Keratinocyte (primary cell): ENCODE data around the gene SOX15. TPM values are rescaled to one million over a fixed set of nuclear protein-coding genes. Genes with fewer than 3 reads are reported as not detected.
A peak's percentile ranks its signal among the peaks of the same experiment; 100 is the strongest.

Experiments
- DNase-seq: peaks from one replicate; pipeline ENCODE4 v3.0.0-alpha.2; 2011; ENCODE audit warnings: low read depth, missing footprints, low spot score
- FAIRE-seq: peaks from 2 replicates; lab custom pipeline; 2011; peaks lifted over from hg19 to GRCh38; lab: Jason Lieb, UNC
- H2AFZ ChIP-seq: 2 replicates; pipeline ENCODE4 v1.6.0; 2012; ENCODE audit warnings: low read length, control low read depth, inconsistent platforms; ENCODE audit not compliant: control insufficient read depth
- H3K27ac ChIP-seq: 2 replicates; pipeline ENCODE4 v1.5.1; 2011; ENCODE audit warnings: low read length; ENCODE audit not compliant: control insufficient read depth, insufficient read depth
- H3K27me3 ChIP-seq: 3 replicates; pipeline ENCODE4 v1.6.0; 2011; ENCODE audit warnings: low read length; ENCODE audit not compliant: control insufficient read depth, insufficient read depth; ENCODE audit errors: extremely low read depth
- H3K36me3 ChIP-seq, 2 experiments: 2 replicates in 1 of 2; 3 replicates in 1 of 2; pipeline ENCODE4 v1.5.1; 2011; ENCODE audit warnings: low read length in 2 of 2, mild to moderate bottlenecking in 1 of 2; ENCODE audit not compliant: control insufficient read depth in 2 of 2, insufficient read depth in 2 of 2; ENCODE audit errors: extremely low read depth in 1 of 2
- H3K4me1 ChIP-seq: 3 replicates; pipeline ENCODE4 v1.5.1; 2011; ENCODE audit warnings: low read length; ENCODE audit not compliant: control insufficient read depth, insufficient read depth; ENCODE audit errors: extremely low read depth
- H3K4me2 ChIP-seq: 3 replicates; pipeline ENCODE4 v1.6.0; 2011; ENCODE audit warnings: low read depth, low read length; ENCODE audit not compliant: control insufficient read depth, insufficient read depth; ENCODE audit errors: extremely low read depth
- H3K4me3 ChIP-seq, 3 experiments: fragments of 200-600 bp in 1 of 3; sonication (generic) in 1 of 3; 2 replicates in 2 of 3; 3 replicates in 1 of 3; pipeline ENCODE4 v1.5.1; 2011 to 2016; ENCODE audit warnings: low read length in 3 of 3, mild to moderate bottlenecking in 3 of 3, control low read depth in 2 of 3, inconsistent platforms in 1 of 3, low read depth in 1 of 3, mixed read lengths in 1 of 3, mixed run types in 1 of 3, moderate library complexity in 1 of 3; ENCODE audit not compliant: control insufficient read depth in 2 of 3, insufficient read depth in 2 of 3; ENCODE audit errors: extremely low read depth in 1 of 3
- H3K79me2 ChIP-seq: 2 replicates; pipeline ENCODE4 v1.6.0; 2012; ENCODE audit warnings: low read length; ENCODE audit not compliant: control insufficient read depth, insufficient read depth
- H3K9ac ChIP-seq: 3 replicates; pipeline ENCODE4 v1.6.0; 2011; ENCODE audit warnings: low read length; ENCODE audit not compliant: control insufficient read depth, insufficient read depth; ENCODE audit errors: extremely low read depth
- H3K9me1 ChIP-seq: 3 replicates; pipeline ENCODE4 v1.6.0; 2011; ENCODE audit warnings: low read length; ENCODE audit not compliant: control insufficient read depth, insufficient read depth; ENCODE audit errors: extremely low read depth
- H3K9me3 ChIP-seq: 2 replicates; pipeline ENCODE4 v1.5.1; 2012; ENCODE audit warnings: low read depth, low read length; ENCODE audit not compliant: control insufficient read depth
- H4K20me1 ChIP-seq: 3 replicates; pipeline ENCODE4 v1.6.0; 2011; ENCODE audit warnings: low read length; ENCODE audit not compliant: control insufficient read depth, insufficient read depth; ENCODE audit errors: extremely low read depth
- CTCF ChIP-seq, 3 experiments: IDR thresholded peaks in 1 of 3; conservative IDR thresholded peaks in 1 of 3; optimal IDR thresholded peaks in 1 of 3; 2 replicates in 2 of 3; 3 replicates in 1 of 3; pipeline versions ENCODE3 to v1.5.1; 2011; ENCODE audit warnings: low read length in 3 of 3, mild to moderate bottlenecking in 3 of 3, moderate library complexity in 2 of 3, control low read depth in 1 of 3, inconsistent platforms in 1 of 3; ENCODE audit not compliant: insufficient read depth in 2 of 3; ENCODE audit errors: extremely low read depth in 1 of 3
- EZH2 ChIP-seq: IDR thresholded peaks from one replicate; pipeline ENCODE4 v1.6.1; 2012; ENCODE audit warnings: inconsistent platforms, mild to moderate bottlenecking, low read length, moderate library complexity
- dilution Hi-C: fragments of 300-500 bp; cut with MboI; formaldehyde crosslinking; loops from one replicate; pipeline ENCODE4 v1.7.0; 2020; ENCODE audit warnings: low sequenced_read_pairs; ENCODE audit not compliant: extremely low pct_ligation_motif_present
- polyA plus RNA-seq, 5 experiments: library from polyadenylated mRNA; depleted of rRNA in 3 of 5; stranded (reverse) in 3 of 5; stranded (forward) in 1 of 5; unstranded in 1 of 5; fragments of >200 nt; gene quantifications; 1 replicate in 1 of 5; 2 replicates in 3 of 5; 3 replicates in 1 of 5; pipeline versions ENCODE4 v1.2.1 to v1.2.3, GENCODE V29; 2011 to 2012; ENCODE audit warnings: missing spikeins in 2 of 5, low read depth in 1 of 5, low replicate concordance in 1 of 5

Gene SOX15
- polyA plus RNA-seq, 1 donor (not counting 4 experiments of a cell fraction or from before 2014, with no cell fraction given), result 86.2 TPM

GRCh38 chr17:7612294-7612640, 22.4 kb upstream of the SOX15 start:
- Histone ChIP-seq H3K9me3 (no peaks in the 10 kb centered on the region), H3K4me3 (peak overlapping the region in 2 of 3 experiments; percentile 2), H3K36me3 (peaks cover 0 to 9% of the 10 kb centered on the region in 2 experiments), H3K4me2 (peak overlapping the region; percentile 4), H3K9ac (no peak overlapping the region), H3K27ac (no peak overlapping the region), H3K9me1 (no peaks in the 10 kb centered on the region), H4K20me1 (peaks cover 3% of the 10 kb centered on the region), H2AFZ (no peak overlapping the region), H3K27me3 (no peaks in the 10 kb centered on the region), H3K79me2 (peaks cover 66% of the 10 kb centered on the region), H3K4me1 (peaks cover 20% of the 10 kb centered on the region)
- DNase-seq, result no peak
- TF ChIP-seq EZH2 (no peak), CTCF (optimal IDR thresholded peaks at IDR 0.05 in 1 of 3, IDR thresholded peaks at IDR 0.05 in 1 of 3, conservative IDR thresholded peaks at IDR 0.05 in 1 of 3; ENCODE audit: extremely low read depth in 1 of 3, insufficient read depth in 2 of 3, low read length in 3 of 3) (no peak)
- dilution Hi-C loops, result no loop called here
- FAIRE-seq, result no peak

GRCh38 chr17:7611635-7612293, 21.9 kb upstream of the SOX15 start:
- peak overlapping the region in 2 of 3 experiments; percentile 2 for H3K4me3 ChIP-seq
- H2AFZ ChIP-seq, result no peak overlapping the region
- dilution Hi-C loops, result no loop called here
- H3K9ac ChIP-seq, result no peak overlapping the region
- peak overlapping the region; percentile 4 for H3K4me2 ChIP-seq
- no peak for DNase-seq
- H3K4me1 ChIP-seq, result peaks cover 20% of the 10 kb centered on the region
- no peak for TF ChIP-seq CTCF (optimal IDR thresholded peaks at IDR 0.05 in 1 of 3, IDR thresholded peaks at IDR 0.05 in 1 of 3, conservative IDR thresholded peaks at IDR 0.05 in 1 of 3; ENCODE audit: extremely low read depth in 1 of 3, insufficient read depth in 2 of 3, low read length in 3 of 3)
- no peak for TF ChIP-seq EZH2
- no peak overlapping the region for H3K27ac ChIP-seq
- no peaks in the 10 kb centered on the region for H3K9me1 ChIP-seq
- H3K9me3 ChIP-seq, result no peaks in the 10 kb centered on the region
- H4K20me1 ChIP-seq, result peaks cover 3% of the 10 kb centered on the region
- H3K27me3 ChIP-seq, result no peaks in the 10 kb centered on the region
- FAIRE-seq, result no peak
- peaks cover 67% of the 10 kb centered on the region for H3K79me2 ChIP-seq
- peaks cover 0 to 9% of the 10 kb centered on the region in 2 experiments for H3K36me3 ChIP-seq
